Fibroblast of the aortic adventitia (primary cell): ENCODE measurements around the gene RPL31. TPM values are rescaled to one million over a fixed set of nuclear protein-coding genes. Genes with fewer than 3 reads are reported as not detected.
A peak's percentile ranks its signal among the peaks of the same experiment; 100 is the strongest.

Source experiments
- DNase-seq: peaks from one replicate; pipeline ENCODE4 v3.0.0-alpha.2; 2010; ENCODE audit warnings: low read depth
- H3K4me3 ChIP-seq: 2 replicates; pipeline ENCODE4 v1.5.1; 2011; ENCODE audit warnings: low read depth, mild to moderate bottlenecking, control low read depth, low read length, moderate library complexity
- CTCF ChIP-seq: IDR thresholded peaks from 2 replicates; pipeline ENCODE4 v1.5.1; 2011; ENCODE audit warnings: mild to moderate bottlenecking, low read length, control low read depth, inconsistent platforms; ENCODE audit not compliant: insufficient read depth
- total RNA-seq: library from RNA; depleted of rRNA; stranded (reverse); fragments of >200 nt; gene quantifications from 2 replicates; pipeline ENCODE4 v1.2.3, GENCODE V29; 2012; ENCODE audit warnings: low replicate concordance

Gene RPL31
- total RNA-seq, 1 donor: 1,869 TPM

- no peak for DNase-seq
- no peak overlapping the region for H3K4me3 ChIP-seq
- TF ChIP-seq CTCF: no peak
Observed at GRCh38 chr2:101007415-101008345, 5.6 kb downstream of the RPL31 start.

- no peak for DNase-seq
- TF ChIP-seq CTCF: no peak
- H3K4me3 ChIP-seq: no peak overlapping the region
Observed at GRCh38 chr2:101011152-101011551, 9.1 kb downstream of the RPL31 start.

- H3K4me3 ChIP-seq: no peak overlapping the region
- no peak for DNase-seq
- TF ChIP-seq CTCF: no peak
Observed at GRCh38 chr2:101012054-101012705, 10.1 kb downstream of the RPL31 start.

GRCh38 chr2:101012706-101013181 is 10.7 kb downstream of the RPL31 start:
- H3K4me3 ChIP-seq: no peak overlapping the region
- peak; percentile 72 for DNase-seq
- TF ChIP-seq CTCF: peak; percentile 79

GRCh38 chr2:101014264-101014857 is 12.3 kb downstream of the RPL31 start:
- no peak for DNase-seq
- no peak for TF ChIP-seq CTCF
- no peak overlapping the region for H3K4me3 ChIP-seq

GRCh38 chr2:101017371-101017770 is 15.3 kb downstream of the RPL31 start:
- no peak for DNase-seq
- no peak for TF ChIP-seq CTCF
- H3K4me3 ChIP-seq: no peak overlapping the region
